ENCODE data around the gene RXRA.

DNA sequence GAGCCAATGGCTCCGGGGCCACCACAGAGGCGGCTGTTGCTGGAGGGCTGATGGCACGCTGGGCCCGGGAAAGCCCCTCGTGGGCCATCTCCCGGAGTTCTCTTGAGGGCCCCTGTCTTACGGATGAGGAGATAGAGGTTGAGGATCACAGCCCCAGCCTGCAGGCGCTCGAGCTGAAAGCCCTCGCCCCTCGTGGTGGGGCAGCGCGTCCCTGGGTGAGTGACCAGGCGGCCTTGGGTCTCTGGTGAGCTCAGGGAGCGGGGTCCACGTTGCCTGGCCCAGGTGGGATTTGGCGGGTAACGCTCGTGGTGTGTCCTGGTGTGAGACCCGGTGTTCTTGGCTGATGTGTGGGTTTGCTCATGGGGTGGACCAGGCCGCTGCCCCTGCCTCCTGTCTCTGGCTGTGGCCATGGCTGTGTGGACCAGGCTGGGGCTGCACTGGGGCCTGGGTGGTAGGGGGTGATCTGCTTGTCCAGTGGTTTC, 38.9 kb downstream of the RXRA start:
- TF ChIP-seq, protein P1, sequence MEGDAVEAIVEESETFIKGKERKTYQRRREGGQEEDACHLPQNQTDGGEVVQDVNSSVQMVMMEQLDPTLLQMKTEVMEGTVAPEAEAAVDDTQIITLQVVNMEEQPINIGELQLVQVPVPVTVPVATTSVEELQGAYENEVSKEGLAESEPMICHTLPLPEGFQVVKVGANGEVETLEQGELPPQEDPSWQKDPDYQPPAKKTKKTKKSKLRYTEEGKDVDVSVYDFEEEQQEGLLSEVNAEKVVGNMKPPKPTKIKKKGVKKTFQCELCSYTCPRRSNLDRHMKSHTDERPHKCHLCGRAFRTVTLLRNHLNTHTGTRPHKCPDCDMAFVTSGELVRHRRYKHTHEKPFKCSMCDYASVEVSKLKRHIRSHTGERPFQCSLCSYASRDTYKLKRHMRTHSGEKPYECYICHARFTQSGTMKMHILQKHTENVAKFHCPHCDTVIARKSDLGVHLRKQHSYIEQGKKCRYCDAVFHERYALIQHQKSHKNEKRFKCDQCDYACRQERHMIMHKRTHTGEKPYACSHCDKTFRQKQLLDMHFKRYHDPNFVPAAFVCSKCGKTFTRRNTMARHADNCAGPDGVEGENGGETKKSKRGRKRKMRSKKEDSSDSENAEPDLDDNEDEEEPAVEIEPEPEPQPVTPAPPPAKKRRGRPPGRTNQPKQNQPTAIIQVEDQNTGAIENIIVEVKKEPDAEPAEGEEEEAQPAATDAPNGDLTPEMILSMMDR (IDR thresholded peaks at IDR 0.05), result no peak
- no peak for TF ChIP-seq POLR2A (IDR thresholded peaks at IDR 0.05)
- no peak for TF ChIP-seq EP300 (IDR thresholded peaks at IDR 0.05)

All from tibial nerve (tissue), 4 donors.